BLaER1 (cell line): ENCODE data around the gene ZNF512B.
A peak's percentile ranks its signal among the peaks of the same experiment; 100 is the strongest.

Source experiments
- H3K27ac ChIP-seq: shearing (Covaris generic); formaldehyde crosslinking; 2 replicates; pipeline ENCODE4 v1.8.1; 2022
- H3K27me3 ChIP-seq: shearing (Covaris generic); formaldehyde crosslinking; 2 replicates; pipeline ENCODE4 v1.8.1; 2022
- H3K36me3 ChIP-seq: shearing (Covaris generic); formaldehyde crosslinking; 2 replicates; pipeline ENCODE4 v1.8.1; 2022
- H3K4me1 ChIP-seq: shearing (Covaris generic); formaldehyde crosslinking; 2 replicates; pipeline ENCODE4 v1.8.1; 2022
- H3K4me2 ChIP-seq: shearing (Covaris generic); formaldehyde crosslinking; 2 replicates; pipeline ENCODE4 v1.8.1; 2022
- H3K4me3 ChIP-seq: shearing (Covaris generic); formaldehyde crosslinking; 2 replicates; pipeline ENCODE4 v1.8.1; 2022
- H3K9ac ChIP-seq: shearing (Covaris generic); formaldehyde crosslinking; 2 replicates; pipeline ENCODE4 v1.8.1; 2022
- H3K9me3 ChIP-seq: shearing (Covaris generic); formaldehyde crosslinking; 2 replicates; pipeline ENCODE4 v1.8.1; 2022
- H4K20me1 ChIP-seq: shearing (Covaris generic); formaldehyde crosslinking; 2 replicates; pipeline ENCODE4 v1.8.1; 2022
- Cebpa-rat ChIP-seq: shearing (Covaris generic); IDR thresholded peaks from 2 replicates; pipeline ENCODE4 v1.8.1; 2022

The ZNF512B gene

GRCh38 chr20:63970714-63971431 is 1.1 kb upstream of the ZNF512B start:
- Histone ChIP-seq H3K9me3 (peaks cover 24% of the 10 kb centered on the region), H3K4me2 (peak overlapping the region; percentile 97), H3K27ac (no peak overlapping the region), H3K36me3 (peaks cover 43% of the 10 kb centered on the region), H3K4me1 (peaks cover 35% of the 10 kb centered on the region), H3K4me3 (no peak overlapping the region), H3K27me3 (no peaks in the 10 kb centered on the region), H3K9ac (no peak overlapping the region), H4K20me1 (no peaks in the 10 kb centered on the region)
- no peak for TF ChIP-seq Cebpa-rat

DNA sequence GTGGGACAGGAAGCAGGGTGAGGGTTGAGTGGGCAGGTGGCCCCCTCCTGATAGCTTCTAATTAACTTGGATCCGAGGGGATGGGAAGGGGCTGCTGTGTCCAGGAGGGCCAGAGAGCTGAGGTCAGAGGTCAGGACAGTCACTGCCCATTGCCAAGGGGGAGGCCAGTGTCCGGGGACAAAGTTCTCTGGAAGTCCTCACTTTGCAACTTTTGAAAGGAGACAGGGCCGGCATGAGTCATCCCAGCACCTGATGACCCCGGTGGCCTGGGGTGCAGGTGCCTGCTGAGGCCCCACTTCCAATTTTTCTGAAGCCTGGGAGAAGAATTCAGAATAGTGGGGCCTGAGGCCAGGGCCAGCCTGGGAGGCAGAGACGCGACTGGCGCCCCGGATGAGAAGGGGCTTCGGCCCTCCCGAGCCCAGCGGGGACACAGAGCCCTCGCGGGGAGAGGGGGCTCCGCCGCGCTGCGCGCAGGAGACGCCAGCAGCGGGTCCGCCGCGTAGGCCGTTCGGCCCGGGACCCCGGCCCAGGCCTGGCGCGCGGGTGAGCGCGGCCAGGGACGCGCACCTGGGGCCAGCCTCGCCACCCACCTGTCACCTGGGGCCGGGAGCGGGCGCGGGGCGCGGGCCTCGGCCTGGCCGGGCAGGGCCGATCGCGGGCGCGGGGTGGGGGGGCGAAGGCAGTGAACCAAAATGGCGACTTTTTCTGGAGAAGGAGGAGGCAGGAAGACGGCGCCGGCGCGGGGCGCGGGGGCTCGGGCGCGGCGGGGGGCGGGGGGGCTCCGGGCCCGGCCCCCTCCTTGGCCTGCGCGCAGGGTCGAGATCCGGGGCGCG is 586 bp downstream of the ZNF512B start:
- H3K36me3 ChIP-seq, result peaks cover 33% of the 10 kb centered on the region
- H3K9me3 ChIP-seq, result peaks cover 32% of the 10 kb centered on the region
- peak overlapping the region; percentile 97 for H3K9ac ChIP-seq
- H3K27ac ChIP-seq, result peak overlapping the region; percentile 96
- no peaks in the 10 kb centered on the region for H4K20me1 ChIP-seq
- TF ChIP-seq Cebpa-rat, result no peak
- H3K27me3 ChIP-seq, result no peaks in the 10 kb centered on the region
- peak overlapping the region; percentile 95 for H3K4me2 ChIP-seq
- H3K4me3 ChIP-seq, result peak overlapping the region; percentile 88
- H3K4me1 ChIP-seq, result peaks cover 35% of the 10 kb centered on the region

GRCh38 chr20:63968136-63968927 is 1.4 kb downstream of the ZNF512B start:
- no peaks in the 10 kb centered on the region for H4K20me1 ChIP-seq
- peaks cover 30% of the 10 kb centered on the region for H3K4me1 ChIP-seq
- no peak for TF ChIP-seq Cebpa-rat
- peaks cover 41% of the 10 kb centered on the region for H3K36me3 ChIP-seq
- H3K9me3 ChIP-seq, result peaks cover 36% of the 10 kb centered on the region
- H3K9ac ChIP-seq, result peak overlapping the region; percentile 97
- no peaks in the 10 kb centered on the region for H3K27me3 ChIP-seq
- H3K27ac ChIP-seq, result peak overlapping the region; percentile 96
- peak overlapping the region; percentile 95 for H3K4me2 ChIP-seq
- H3K4me3 ChIP-seq, result peak overlapping the region; percentile 88

DNA sequence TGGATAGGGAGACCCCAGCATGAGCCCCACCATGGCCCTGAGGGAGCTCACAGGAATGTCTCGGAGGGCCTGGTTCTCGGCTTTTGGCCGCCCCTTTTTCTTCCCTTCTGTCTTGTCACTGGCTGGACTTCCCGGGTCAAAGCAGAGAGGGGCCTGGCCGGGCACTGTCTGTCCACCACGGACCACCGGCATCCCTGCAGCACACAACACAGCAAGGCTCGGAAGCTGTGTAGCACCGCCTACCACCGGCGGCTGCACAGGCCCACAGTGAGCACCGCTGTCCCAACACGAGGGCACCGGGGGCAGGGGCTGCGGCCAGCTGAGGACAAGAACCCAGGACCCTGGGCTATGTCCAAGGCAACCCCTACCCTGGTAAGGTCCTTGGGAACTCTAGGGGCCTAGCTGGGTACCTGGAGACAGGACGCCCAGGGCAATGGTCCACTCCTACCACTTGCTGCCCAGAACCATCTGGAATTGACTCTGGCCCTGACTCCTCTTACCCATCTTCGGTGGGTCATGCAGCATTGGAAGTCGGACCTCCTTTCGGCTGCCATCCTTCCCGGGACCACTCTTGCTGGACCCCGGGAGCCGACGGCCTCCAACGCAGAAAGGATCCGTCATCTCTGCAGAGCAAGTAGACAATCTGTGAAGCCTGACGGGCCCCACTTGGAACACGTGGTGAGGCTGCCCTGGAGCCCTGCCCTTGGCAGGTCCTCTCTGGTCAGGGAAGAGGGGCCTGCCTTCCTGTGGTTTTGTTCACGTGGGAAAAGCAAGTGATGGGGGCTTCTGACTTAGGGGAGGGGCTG is 2.2 kb downstream of the ZNF512B start:
- Histone ChIP-seq H3K4me3 (peak overlapping the region; percentile 5; the same call in 1 of the 2 replicates), H3K9ac (no peak overlapping the region), H4K20me1 (no peaks in the 10 kb centered on the region), H3K4me2 (no peak overlapping the region), H3K27me3 (no peaks in the 10 kb centered on the region), H3K4me1 (peaks cover 29% of the 10 kb centered on the region), H3K9me3 (peaks cover 36% of the 10 kb centered on the region), H3K36me3 (peaks cover 49% of the 10 kb centered on the region), H3K27ac (no peak overlapping the region)
- TF ChIP-seq Cebpa-rat, result no peak

- H3K9me3 ChIP-seq, result peaks cover 36% of the 10 kb centered on the region
- H4K20me1 ChIP-seq, result no peaks in the 10 kb centered on the region
- peaks cover 24% of the 10 kb centered on the region for H3K4me1 ChIP-seq
- H3K9ac ChIP-seq, result no peak overlapping the region
- H3K36me3 ChIP-seq, result peaks cover 55% of the 10 kb centered on the region
- H3K4me2 ChIP-seq, result no peak overlapping the region
- H3K27me3 ChIP-seq, result no peaks in the 10 kb centered on the region
- H3K4me3 ChIP-seq, result 0 out of 2 replicates have a peak overlapping the region, but pooled peaks have one; percentile 5
- H3K27ac ChIP-seq, result no peak overlapping the region
- no peak for TF ChIP-seq Cebpa-rat
These were observed 2.8 kb downstream of the ZNF512B start for GRCh38 chr20:63966944-63967322.

DNA sequence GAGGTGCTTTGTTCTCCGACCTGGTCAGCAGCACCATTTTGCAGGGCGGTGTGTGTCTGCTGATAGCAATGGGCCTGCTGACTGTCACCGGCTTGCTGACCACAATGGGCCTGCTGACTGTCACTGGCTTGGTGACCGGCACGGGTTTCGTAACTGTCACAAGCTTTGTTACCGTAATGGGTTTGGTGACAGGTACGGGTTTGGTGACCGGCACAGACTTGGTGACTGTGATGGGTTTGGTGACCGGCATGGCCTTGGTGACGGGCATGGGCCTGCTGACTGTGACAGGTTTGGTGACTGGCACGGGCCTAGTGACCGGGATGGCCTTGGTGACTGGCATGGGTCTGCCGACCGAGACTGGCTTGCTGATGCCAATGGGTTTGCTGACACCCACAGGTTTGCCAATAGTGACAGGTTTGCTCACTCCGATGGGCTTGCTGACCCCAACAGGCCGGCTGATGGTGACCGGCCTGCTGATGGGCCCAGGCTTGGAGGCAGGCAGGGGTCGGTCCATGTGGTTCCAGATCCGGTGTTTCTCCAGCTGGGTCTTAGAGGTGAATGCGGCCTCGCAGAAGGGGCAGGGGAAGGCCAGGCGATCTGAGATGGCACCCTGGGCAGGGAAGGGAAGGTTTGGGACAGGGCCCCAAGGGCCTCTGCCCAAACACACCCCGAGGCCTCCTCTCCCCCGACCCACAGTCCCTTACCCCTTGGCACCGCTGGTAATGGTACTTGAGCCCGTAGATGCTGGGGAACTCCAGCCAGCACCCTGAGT is 3.4 kb downstream of the ZNF512B start:
- Histone ChIP-seq H3K27ac (no peak overlapping the region), H3K4me1 (peaks cover 22% of the 10 kb centered on the region), H3K9me3 (peaks cover 36% of the 10 kb centered on the region), H3K4me3 (no peak overlapping the region), H3K4me2 (no peak overlapping the region), H4K20me1 (no peaks in the 10 kb centered on the region), H3K27me3 (no peaks in the 10 kb centered on the region), H3K9ac (no peak overlapping the region), H3K36me3 (peaks cover 60% of the 10 kb centered on the region)
- no peak for TF ChIP-seq Cebpa-rat

- no peak for TF ChIP-seq Cebpa-rat
- peaks cover 80% of the 10 kb centered on the region for H3K36me3 ChIP-seq
- peaks cover 15% of the 10 kb centered on the region for H3K4me1 ChIP-seq
- no peak overlapping the region for H3K9ac ChIP-seq
- H4K20me1 ChIP-seq, result peaks cover 3% of the 10 kb centered on the region; the same call in 1 of the 2 replicates
- no peak overlapping the region for H3K4me3 ChIP-seq
- no peak overlapping the region for H3K4me2 ChIP-seq
- peaks cover 36% of the 10 kb centered on the region for H3K9me3 ChIP-seq
- H3K27me3 ChIP-seq, result no peaks in the 10 kb centered on the region
- H3K27ac ChIP-seq, result no peak overlapping the region
These were observed 5.3 kb downstream of the ZNF512B start for GRCh38 chr20:63964412-63964811.

- Histone ChIP-seq H3K9ac (no peak overlapping the region), H3K36me3 (peaks cover 86% of the 10 kb centered on the region), H4K20me1 (peaks cover 9% of the 10 kb centered on the region), H3K4me3 (no peak overlapping the region), H3K27me3 (no peaks in the 10 kb centered on the region), H3K4me1 (peaks cover 15% of the 10 kb centered on the region), H3K27ac (no peak overlapping the region), H3K9me3 (peaks cover 36% of the 10 kb centered on the region), H3K4me2 (no peak overlapping the region)
- TF ChIP-seq Cebpa-rat, result no peak
These were observed 5.9 kb downstream of the ZNF512B start for GRCh38 chr20:63963784-63964301.
